Activated CD8-positive, alpha-beta memory T cell treated with anti-CD3 and anti-CD28 coated beads, Interleukin-2, amount 50 U/mL, for 1 hour (primary cell): Measurements from ENCODE around the gene SGSH.
"Not testable (repeated sequence)": the region's sequence is repeated elsewhere in the genome, so short reads cannot be mapped to it uniquely, and the experiment has no call there.

ENCODE experiments used
- DNase-seq: peaks from one replicate; pipeline ENCODE4 v3.0.0-alpha.2; 2020; ENCODE audit errors: extremely low read depth

Gene SGSH

DNA sequence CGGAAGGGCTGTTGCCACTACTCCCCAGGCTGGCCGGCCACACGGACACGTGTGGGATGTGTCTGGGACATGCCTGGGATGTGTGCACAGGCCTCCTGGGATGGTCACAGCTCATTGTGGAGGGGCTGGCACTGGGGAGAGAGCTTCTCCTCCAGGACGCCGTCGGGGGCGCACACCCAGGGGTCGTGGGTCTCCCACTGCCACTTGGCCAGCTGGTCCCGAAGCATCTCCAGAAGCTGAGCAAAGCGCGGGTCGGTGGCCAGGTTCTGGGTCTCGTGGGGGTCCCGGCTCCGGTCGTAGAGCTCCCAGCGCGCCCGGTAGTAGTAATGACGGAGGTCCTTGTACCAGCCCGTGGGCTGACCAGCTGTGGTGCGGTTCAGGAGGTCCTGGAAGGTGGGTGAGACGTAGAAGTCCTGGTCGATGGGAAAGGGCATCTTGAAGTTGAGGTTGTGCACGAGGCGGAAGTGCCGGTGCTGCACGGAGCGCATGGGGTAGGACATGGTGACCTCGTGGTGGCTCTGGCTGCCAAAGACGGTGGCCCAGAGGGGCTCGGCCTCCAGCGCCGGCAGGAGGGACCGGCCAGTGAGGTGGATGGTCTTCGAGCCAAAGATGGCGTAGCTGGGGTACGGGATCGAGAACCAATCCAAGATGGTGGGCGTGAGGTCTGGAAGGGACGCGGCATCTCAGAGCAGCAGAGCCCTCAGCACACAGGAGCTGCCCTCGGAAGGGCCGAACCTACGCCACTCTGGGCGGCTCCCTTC lies 9.6 kb downstream of the SGSH start:
- DNase-seq = no peak

DNA sequence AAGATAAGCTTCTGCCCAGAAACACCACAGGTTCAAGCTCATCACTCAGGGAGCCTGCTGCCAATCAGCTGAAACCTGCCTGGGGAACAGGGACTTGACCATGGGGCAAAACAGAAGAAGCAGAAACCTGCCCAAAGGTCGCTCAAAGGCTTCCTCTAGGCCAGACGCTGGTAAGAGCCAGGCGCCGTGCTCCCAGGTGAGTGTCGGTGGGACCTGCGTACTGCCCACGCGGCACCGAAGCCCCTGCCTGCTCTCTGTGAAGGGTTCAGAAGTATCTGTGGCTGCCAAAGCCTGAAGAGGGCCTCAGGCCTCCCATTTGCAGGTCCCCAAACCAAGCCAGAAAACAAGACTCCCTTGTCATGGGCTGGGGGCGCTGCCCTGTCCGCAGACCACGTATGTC lies 10.4 kb downstream of the SGSH start:
- no peak for DNase-seq

DNA sequence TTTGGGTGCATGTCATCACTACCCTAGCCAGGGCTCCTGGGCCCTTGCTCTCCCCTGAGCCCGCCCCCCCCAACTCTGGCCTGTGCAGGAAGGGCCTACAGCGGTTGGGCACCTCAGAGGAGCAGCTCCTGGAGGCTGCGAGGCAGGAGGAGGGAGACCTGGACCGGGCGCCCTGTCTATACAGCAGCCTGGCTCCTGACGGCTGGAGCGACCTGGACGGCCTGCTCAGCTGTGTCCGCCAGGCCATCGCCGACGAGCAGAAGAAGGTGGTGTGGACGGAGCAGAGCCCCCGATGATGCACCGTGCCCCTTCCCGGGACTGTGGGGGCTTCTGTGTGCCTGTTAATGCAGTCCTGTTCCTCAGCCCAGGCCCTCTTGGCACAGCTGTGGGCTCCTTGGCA lies 12.1 kb downstream of the SGSH start:
- no peak for DNase-seq

DNA sequence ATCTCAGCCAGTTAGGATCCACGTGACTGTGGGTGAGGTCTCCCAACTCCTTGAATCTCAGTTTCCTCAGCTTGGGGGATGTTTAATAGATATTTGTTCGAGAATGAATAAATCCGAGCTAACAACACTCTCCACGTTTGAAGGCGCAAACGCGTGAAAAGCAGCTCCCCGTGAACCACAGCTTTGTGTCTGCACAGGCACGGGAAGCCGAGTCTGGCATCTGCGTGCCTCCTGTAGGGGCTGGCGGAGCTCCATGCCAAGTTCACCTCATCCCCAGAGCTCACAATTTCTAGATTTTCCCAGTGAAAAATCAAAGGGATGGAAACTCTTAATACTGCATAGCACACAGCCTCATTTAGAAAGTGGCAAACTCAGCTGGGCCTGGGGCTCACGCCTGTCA lies 14.3 kb downstream of the SGSH start:
- no peak for DNase-seq

DNA sequence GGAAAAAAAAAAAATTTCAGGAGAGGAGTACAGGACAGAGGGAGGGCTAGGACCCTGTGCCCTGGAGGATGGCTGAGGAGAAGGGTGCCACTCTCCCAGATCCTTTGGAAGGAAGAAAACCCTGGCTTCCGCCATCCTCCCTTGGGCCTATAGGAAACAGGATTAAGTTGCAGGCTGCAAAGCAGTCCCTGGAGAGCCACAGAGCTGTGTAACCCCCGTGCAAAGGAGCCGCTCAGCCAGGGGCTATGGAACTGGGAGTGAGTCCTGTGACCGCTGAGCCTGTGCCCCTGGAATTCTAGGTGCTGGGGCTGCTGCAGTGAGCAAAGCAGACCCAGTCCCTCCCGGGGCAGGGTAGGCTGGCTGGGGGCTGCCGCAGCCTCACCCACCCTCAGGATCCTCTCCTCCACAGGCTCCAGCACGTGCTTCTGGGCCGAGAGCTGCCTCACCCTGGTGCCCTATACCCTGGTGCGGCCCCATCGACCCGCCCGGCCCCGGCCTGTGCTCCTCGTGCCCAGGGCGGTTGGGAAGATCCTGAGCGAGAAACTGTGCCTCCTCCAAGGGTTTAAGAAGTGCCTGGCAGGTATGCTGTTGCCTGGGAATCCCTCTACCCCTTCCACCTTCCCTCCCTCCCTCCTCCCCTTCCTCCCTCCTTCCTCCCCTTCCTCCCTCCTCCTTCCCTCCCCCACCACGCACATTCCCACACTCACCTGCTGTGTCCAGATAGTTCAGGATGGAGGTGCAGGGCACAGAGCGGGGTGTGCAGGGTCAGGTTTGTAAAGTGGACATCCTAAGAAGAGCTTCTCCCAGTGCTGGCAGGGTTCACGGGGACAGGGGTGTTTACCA lies 15.3 kb downstream of the SGSH start:
- DNase-seq = no peak

DNA sequence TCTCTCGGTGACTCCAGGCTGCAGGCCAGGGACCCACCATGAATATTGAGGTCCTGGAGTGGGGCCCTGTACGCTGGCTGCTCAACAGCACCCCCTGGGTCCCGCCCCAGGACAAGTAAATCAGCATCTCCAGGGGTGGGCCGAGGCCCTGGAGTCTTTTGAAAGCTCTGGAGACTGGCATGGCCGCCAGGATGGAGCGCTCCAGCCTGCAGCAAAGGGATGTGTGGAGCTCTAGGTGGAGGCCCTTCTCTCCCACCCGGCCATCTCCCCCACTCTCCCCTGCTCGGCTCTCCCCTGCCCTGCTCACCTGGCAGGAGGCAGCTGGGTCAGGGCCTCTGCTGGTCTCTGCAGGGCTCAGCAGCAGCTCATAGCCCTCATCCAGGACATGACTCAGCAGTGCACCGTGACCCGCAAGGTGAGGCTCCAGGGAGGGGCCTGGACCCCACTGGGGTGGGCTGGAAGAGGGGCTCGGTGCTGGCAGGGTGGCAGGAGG lies 16.6 kb downstream of the SGSH start:
- DNase-seq = no peak

DNA sequence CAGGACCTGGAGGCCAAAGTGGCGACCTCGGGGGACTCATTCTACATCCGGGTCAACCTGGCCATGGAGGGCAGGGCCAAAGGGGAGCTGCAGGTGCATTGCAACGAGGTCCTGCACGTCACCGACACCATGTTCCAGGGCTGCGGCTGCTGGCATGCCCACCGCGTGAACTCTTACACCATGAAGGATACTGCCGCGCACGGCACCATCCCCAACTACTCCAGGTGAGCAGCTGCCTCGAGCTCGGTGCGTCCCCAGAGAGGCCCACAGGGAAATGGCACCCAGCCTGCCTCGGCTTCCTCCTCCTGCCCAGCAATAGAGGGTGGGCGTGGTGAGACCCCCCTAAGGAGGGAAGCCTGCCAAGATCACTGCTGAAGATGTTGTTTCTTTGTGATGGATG lies 17.9 kb downstream of the SGSH start:
- no peak for DNase-seq

DNA sequence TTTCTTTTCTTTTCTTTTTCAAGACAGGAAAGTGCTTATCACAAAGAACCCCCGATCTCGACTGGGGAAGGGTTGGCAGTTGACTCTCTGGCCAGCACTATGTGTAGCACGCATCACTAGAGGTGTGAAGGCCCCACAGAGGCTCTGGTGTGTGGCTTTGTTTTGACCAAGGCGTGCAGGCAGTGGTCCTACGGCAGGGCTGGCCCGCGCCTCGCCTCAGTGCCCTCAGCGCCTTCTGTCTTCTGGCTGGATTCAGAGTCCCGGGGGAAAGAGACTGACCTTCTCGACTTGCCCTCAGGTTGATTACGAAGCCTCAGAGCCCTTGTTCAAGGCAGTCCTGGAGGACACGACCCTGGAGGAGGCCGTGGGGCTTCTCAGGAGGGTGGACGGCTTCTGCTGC lies 18.7 kb downstream of the SGSH start:
- DNase-seq = no peak

DNA sequence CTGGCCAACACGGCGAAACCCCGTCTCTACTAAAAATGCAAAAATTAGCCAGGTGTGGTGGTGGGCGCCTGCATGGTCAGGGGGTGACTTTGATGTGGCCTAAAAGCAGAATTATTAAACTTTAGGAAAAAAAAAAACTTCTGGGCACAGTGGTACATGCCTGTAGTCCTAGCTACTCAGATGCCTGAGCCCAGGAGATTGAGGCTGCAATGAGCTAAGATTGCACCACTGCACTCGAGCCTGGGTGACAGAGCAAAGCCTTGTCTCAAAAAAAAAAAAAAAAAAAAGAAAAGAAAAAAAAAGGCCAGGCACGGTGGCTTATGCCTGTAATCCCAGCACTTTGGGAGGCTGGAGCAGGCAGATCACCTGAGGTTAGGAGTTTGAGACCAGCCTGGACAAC lies 20.8 kb downstream of the SGSH start:
- not testable (repeated sequence) for DNase-seq

DNA sequence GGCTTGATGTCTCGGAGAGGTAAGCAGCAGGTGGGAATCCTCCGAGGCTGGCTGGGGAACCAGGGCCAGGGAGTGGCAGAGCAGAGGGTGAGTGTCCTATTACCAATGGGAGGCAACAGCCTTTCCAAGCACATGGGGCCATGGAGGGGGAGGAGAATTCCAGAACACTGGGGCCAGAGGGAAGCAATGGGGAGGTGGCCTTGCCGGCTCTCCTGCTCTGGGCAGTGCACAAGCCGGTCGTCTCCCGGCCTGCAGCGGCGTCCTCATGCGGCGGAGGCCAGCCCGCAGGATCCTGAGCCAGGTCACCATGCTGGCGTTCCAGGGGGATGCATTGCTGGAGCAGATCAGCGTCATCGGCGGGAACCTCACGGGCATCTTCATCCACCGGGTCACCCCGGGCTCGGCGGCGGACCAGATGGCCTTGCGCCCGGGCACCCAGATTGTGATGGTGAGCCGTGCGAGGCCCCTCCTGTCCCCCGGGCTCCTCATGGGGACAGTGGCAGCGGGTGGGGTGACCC lies 21.9 kb downstream of the SGSH start:
- no peak for DNase-seq

DNA sequence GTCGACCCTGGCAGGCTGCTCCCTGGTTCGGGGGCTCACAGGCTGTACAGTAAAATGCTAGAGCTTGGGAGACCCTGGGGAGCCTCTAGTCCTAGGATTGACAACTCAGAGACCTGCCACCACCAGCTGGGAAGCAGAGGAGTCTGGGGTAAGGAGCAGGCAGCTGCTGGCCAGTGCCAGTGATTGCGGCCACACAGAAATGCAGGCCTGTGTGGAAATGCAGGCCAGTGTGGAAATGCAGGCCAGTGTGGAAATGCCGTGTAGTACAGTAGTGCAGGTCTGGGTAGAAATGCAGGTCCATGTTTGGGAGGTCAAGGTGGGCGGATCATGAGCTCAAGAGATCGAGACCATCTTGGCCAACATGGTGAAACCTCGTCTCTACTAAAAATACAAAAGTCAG lies 23.5 kb downstream of the SGSH start:
- no peak for DNase-seq

DNA sequence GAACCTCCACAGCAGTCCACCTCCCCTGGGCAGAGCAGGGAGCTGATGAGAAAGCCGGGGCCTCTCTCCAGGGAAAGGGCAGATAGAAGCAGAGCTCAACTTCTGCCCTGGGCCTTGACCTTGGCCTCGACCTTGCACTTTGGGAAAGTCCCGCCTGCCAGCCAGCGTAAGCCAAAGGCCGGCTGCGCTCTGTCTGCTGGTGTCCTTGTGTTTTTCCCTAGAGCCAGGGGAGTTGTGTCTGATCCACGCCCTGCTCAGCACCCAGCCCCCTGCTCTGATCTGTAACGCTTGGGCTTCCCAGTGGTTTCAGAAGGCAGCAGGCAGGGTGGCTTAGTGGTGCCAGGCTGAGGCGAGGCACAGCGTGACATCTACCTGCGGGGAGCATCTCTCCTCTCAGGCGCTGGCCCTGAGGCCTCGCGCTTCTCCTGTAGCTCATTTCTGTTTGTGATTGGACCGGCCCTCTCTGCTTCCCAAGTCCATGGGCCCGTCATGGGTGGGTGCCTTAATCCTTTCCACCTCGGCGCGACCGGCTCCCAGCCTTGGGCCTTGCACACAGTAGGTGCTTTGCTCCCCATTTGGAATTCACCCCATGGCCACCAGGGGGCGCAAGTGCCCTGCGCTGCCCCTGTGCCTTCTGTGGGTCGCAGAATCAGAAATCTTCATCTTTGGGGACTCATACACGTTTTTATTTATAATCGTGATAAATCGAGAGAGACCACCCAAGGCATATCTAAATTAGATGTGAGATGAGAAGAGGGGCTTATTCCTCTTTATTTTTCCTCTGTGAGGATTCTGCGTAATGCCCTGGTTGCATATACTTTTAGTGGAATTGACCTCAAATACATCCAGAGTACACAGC lies 24.2 kb downstream of the SGSH start:
- DNase-seq = no peak

DNA sequence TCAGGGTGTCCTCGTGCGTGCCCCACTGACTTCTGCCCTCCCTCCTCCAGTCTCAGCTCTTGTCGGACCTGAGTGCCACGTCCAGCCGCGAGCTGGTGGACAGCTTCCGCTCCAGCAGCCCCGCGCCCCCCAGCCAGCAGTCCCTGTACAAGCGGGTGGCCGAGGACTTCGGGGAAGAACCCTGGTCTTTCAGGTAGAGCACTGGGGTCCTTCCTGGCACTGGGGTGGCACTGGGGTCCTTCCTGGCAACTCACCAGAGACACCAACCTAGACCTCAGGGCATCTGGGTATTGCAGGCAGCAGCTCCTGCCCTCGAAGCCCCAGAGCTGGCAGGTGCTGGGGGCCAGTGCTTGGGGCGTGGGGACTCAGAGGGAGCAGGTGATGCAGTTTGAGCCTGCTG lies 25.0 kb downstream of the SGSH start:
- DNase-seq = no peak

DNA sequence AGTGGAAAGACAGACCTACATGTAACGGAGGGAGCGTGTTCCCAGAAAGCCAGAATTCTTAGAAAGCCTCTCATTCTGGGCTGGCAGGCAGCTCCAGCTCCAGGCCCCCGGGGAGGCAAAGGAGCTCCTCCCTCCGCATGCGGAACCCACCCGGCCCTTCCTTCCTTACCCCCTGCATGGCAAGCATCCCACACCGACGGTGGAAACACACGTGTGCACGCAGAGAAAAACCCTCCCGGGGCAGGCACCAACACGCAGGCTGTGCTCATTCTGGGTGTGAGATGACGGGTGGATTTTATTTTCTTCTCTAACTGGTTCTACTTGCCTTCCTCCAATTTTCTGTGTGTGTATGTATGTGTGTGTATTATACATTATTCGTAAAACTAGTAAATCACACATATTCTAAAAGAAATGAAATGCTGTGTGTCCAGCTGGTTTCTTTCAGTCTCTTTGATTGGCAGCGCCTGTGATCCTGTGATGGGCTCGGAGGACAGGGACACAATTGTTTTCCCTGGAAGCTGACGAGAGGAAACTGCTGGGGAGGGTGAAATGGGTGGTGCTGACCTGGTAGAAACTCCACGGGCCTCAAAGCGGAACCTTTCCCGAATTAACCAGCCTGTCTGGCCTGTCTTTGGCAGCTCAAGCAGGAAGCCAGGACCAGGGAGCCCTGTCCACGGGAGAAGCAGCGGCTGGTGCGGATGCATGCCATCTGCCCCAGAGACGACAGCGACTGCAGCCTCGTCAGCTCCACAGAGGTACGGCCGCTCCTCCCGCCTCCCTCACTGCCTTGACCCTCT lies 28.1 kb downstream of the SGSH start:
- no peak for DNase-seq

DNA sequence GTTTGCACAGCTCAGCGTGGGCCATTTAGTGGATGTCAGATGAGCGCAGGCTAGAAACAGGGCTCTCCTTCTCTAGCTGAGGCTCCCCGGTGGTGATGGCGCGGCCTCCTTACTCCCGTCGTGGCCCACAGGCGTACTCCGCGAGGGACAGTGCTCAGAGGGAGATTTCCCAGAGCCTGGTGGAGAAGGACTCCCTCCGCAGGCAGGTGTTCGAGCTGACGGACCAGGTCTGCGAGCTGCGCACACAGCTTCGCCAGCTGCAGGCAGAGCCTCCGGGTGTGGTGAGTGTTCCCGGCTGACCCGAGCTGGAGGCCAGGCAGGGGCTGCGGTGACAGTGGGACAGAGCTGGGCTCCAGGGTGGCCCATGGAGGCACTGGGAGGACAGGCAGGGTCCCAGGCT lies 28.9 kb downstream of the SGSH start:
- no peak for DNase-seq

DNA sequence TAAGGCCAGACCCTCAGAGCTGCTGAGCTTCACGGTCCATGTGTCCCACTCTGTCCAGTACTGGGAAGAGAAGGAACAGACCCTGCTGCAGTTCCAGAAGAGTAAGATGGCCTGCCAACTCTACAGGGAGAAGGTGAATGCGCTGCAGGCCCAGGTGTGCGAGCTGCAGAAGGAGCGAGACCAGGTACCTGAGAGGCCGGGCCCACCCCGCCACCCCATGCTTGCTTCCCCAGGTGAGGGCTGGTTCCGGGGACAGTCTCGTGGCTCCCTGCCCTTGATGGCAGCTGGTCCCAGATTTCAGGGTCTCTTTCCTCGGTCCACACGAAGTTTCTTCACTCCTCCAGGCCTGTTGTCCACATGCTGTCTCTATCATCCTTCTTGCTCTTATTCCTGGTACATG lies 29.4 kb downstream of the SGSH start:
- DNase-seq = no peak

DNA sequence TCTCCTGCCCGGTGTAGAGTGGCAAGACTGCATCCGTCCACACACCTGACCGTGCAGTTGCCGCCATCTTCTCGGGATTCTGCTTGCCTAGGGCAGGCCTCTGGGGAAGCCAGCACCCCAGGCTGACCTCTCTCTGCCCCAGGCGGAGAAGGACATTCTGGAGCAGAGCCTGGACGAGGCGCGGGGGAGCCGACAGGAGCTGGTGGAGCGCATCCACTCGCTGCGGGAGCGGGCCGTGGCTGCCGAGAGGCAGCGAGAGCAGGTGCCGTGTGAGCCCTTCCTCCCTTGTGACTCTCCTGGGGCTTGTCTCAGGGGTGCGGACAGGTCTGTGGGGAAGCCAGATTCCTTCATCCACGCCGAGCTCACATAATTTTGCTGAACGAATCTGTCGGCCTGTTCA lies 30.5 kb downstream of the SGSH start:
- no peak for DNase-seq

DNA sequence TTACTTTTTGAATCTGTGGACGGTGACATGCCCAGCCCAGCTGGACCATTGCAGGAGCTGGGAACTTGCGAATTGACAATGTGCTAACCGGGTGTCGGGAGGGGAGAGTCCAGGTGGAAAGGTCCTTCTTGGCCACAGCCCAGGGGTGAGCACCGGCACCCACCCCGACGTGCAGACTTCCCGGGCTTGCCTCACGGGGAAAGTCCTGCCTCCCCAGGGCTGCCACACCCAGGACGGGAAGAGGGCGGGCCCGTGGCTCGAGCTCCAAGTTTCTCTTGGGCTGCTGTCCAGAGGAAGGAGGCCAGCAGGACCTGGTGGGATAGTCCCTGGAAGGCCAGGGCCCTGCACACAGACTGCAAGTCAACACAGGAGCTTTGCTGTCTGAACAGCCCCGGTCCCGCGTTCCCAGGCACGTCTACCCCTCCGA lies 32.6 kb downstream of the SGSH start:
- no peak for DNase-seq

DNA sequence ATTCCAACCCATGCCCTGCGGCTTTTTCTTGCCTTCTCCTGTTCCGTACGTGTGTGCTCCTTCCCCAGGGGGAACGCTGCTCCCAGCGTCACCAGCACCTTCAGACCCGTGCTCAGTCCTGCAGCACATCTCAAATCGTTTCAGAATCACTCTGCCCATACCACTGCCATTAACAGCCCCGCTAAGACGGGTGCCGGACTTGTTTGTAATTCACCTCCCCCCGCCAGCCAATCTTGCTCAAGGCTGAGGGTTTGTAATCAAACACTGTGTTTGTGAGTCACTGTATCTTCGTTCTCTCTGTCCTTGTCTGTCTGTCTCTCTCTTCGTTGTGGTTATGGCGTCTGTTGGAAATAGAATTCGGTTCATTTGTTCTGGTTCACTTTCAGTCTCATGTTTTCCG lies 33.0 kb downstream of the SGSH start:
- DNase-seq = no peak

DNA sequence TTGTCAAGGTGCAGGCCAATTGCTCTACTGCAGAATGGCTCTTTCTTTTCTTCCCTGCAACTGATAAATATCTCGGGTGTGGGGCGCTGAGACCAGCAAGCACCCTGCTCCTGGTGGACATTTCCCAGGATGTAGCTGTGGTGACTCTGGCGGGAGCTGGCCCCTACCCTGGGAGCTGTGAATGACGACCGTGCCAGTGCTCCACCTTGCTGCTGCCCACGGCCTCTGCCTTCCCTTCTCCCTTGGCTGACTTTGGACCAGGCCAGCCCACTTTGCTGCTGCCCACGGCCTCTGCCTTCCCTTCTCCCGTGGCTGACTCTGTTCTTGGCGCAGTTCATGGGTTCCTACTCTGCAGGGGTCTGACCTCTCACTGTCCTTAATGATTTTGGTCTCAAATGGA lies 34.2 kb downstream of the SGSH start:
- DNase-seq = no peak

DNA sequence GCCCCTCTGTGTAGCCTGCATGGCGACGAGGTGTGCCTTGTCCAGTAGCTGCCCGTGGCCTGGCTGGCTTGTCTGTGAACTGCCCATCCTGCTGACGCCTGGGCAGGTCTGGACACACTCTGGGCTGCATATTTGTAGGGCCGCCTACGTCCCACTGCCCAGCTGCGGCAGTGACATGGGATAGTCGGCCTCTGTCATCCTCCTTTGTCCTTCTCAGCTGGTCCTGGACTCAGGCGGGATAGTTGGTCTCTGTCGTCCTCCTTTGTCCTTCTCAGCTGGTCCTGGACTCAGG lies 35.8 kb downstream of the SGSH start:
- no peak for DNase-seq
